Neural cell (in vitro differentiated cells): ENCODE measurements around the gene CENPW. TPM values are rescaled to one million over a fixed set of nuclear protein-coding genes. Genes with fewer than 3 reads are reported as not detected.

Experiments used
- H2AFZ ChIP-seq: fragments of 200-600, 300-800 bp; sonication (generic), shearing (Covaris generic); 2 replicates; pipeline ENCODE4 v1.6.0; 2014; ENCODE audit warnings: low read depth, mild to moderate bottlenecking, antibody characterized with exemption, low read length, moderate library complexity
- H3F3A ChIP-seq: fragments of 200-600 bp; shearing (Covaris generic); 2 replicates; pipeline ENCODE4 v1.6.1; 2016; ENCODE audit warnings: mild to moderate bottlenecking, moderate library complexity, mixed read lengths, antibody characterized with exemption, low read length; ENCODE audit not compliant: insufficient read depth, poor library complexity, severe bottlenecking
- H3K27ac ChIP-seq: fragments of 200-600, 300-800 bp; sonication (generic), shearing (Covaris generic); 2 replicates; pipeline ENCODE4 v1.5.1; 2014; ENCODE audit warnings: mild to moderate bottlenecking, low read length, moderate library complexity
- H3K27me3 ChIP-seq: fragments of 300-800, 200-600 bp; sonication (generic), shearing (Covaris generic); 2 replicates; pipeline ENCODE4 v1.6.0; 2014; ENCODE audit warnings: mild to moderate bottlenecking, low read depth, low read length, moderate library complexity; ENCODE audit not compliant: insufficient read depth
- H3K36me3 ChIP-seq: fragments of 300-800, 200-600 bp; sonication (generic), shearing (Covaris generic); 2 replicates; pipeline ENCODE4 v1.5.1; 2014; ENCODE audit warnings: mild to moderate bottlenecking, antibody characterized with exemption, low read length, moderate library complexity; ENCODE audit not compliant: insufficient read depth
- H3K4me2 ChIP-seq: fragments of 300-800, 200-600 bp; sonication (generic), shearing (Covaris generic); 2 replicates; pipeline ENCODE4 v1.6.0; 2014; ENCODE audit warnings: mild to moderate bottlenecking, low read length
- H3K4me3 ChIP-seq: fragments of 300-800, 200-600 bp; sonication (generic), shearing (Covaris generic); 2 replicates; pipeline ENCODE4 v1.5.1; 2014; ENCODE audit warnings: mild to moderate bottlenecking, low read length, moderate library complexity
- H3K79me2 ChIP-seq: fragments of 200-600 bp; shearing (Covaris generic); replicated peaks from 2 replicates; pipeline ENCODE4 v1.6.0; 2014; ENCODE audit warnings: mild to moderate bottlenecking, low read length, moderate library complexity; ENCODE audit not compliant: insufficient read depth
- H3K9ac ChIP-seq: fragments of 300-800, 200-600 bp; sonication (generic), shearing (Covaris generic); 2 replicates; pipeline ENCODE4 v1.6.1; 2016; ENCODE audit warnings: mild to moderate bottlenecking, low read length, mixed read lengths
- H3K9me2 ChIP-seq: fragments of 200-600 bp; shearing (Covaris generic); 2 replicates; pipeline ENCODE4 v1.6.1; 2016; ENCODE audit warnings: mild to moderate bottlenecking, low read length, mixed read lengths; ENCODE audit not compliant: insufficient read depth
- H3K9me3 ChIP-seq: fragments of 200-600, 300-800 bp; sonication (generic), shearing (Covaris generic); 2 replicates; pipeline ENCODE4 v1.6.1; 2016; ENCODE audit warnings: mild to moderate bottlenecking, mixed run types, low read length, moderate library complexity, mixed read lengths
- H4K20me1 ChIP-seq: fragments of 200-600 bp; shearing (Covaris generic); 2 replicates; pipeline ENCODE4 v1.6.1; 2016; ENCODE audit warnings: mild to moderate bottlenecking, mixed run types; ENCODE audit not compliant: insufficient read depth
- CTCF ChIP-seq: fragments of 450-650 bp; IDR thresholded peaks from 2 replicates; pipeline ENCODE4 v1.5.1; 2014; ENCODE audit warnings: antibody characterized with exemption, mild to moderate bottlenecking, moderate library complexity; ENCODE audit not compliant: poor library complexity, severe bottlenecking
- EP300 ChIP-seq: fragments of 450-650 bp; conservative IDR thresholded peaks from 2 replicates; pipeline ENCODE4 v1.6.1; 2014; ENCODE audit warnings: antibody characterized with exemption, mild to moderate bottlenecking, moderate library complexity; ENCODE audit not compliant: poor library complexity, severe bottlenecking
- MXI1 ChIP-seq: fragments of 450-650 bp; conservative IDR thresholded peaks from 2 replicates; pipeline ENCODE4 v1.6.1; 2014; ENCODE audit warnings: antibody characterized with exemption, mild to moderate bottlenecking; ENCODE audit not compliant: poor library complexity, severe bottlenecking
- POLR2AphosphoS5 ChIP-seq: IDR thresholded peaks from 2 replicates; pipeline ENCODE4 v1.6.1; 2012
- RAD21 ChIP-seq: fragments of 450-650 bp; conservative IDR thresholded peaks from 2 replicates; pipeline ENCODE4 v1.6.1; 2014; ENCODE audit warnings: antibody characterized with exemption, mild to moderate bottlenecking, moderate library complexity
- REST ChIP-seq: IDR thresholded peaks from 2 replicates; pipeline ENCODE4 v1.6.1; 2012; ENCODE audit warnings: borderline replicate concordance
- TAF1 ChIP-seq: IDR thresholded peaks from 2 replicates; pipeline ENCODE4 v1.6.1; 2012; ENCODE audit warnings: low read depth
- polyA plus RNA-seq: library from polyadenylated mRNA; depleted of rRNA; stranded (reverse); fragments of >200 nt; gene quantifications from 2 replicates; pipeline ENCODE4 v1.2.3, GENCODE V29; 2014

Gene CENPW
- polyA plus RNA-seq, 1 donor from 2014 or later = 1.3 TPM

- no peaks in the 10 kb centered on the region for H3K9me3 ChIP-seq
- H3K4me2 ChIP-seq = no peak overlapping the region
- no peaks in the 10 kb centered on the region for H3K9me2 ChIP-seq
- no peak overlapping the region for H3K27ac ChIP-seq
- no peak overlapping the region for H2AFZ ChIP-seq
- H3K9ac ChIP-seq = no peak overlapping the region
- peaks cover 5% of the 10 kb centered on the region for H3K79me2 ChIP-seq
- no peaks in the 10 kb centered on the region for H3K36me3 ChIP-seq
- no peaks in the 10 kb centered on the region for H4K20me1 ChIP-seq
- no peak overlapping the region for H3K4me3 ChIP-seq
- H3F3A ChIP-seq = no peaks in the 10 kb centered on the region
- H3K27me3 ChIP-seq = no peaks in the 10 kb centered on the region
- TF ChIP-seq POLR2AphosphoS5 = no peak
- no peak for TF ChIP-seq EP300
- TF ChIP-seq REST = no peak
- no peak for TF ChIP-seq RAD21
- no peak for TF ChIP-seq TAF1
- TF ChIP-seq MXI1 = no peak
- TF ChIP-seq CTCF = no peak
These were observed 2.6 kb upstream of the CENPW start for GRCh38 chr6:126337323-126337722.

- Histone ChIP-seq H3K9ac (no peak overlapping the region), H2AFZ (no peak overlapping the region)
These were observed 1.2 kb downstream of the CENPW start for GRCh38 chr6:126341126-126341525.

More at GRCh38 chr6:126341126-126341525, 1.2 kb downstream of the CENPW start:
- Histone ChIP-seq H3K9me2 (no peaks in the 10 kb centered on the region), H3K27ac (no peak overlapping the region), H3F3A (no peaks in the 10 kb centered on the region), H3K79me2 (peaks cover 5% of the 10 kb centered on the region), H3K4me3 (peak overlapping the region; percentile 70), H4K20me1 (no peaks in the 10 kb centered on the region), H3K27me3 (no peaks in the 10 kb centered on the region), H3K9me3 (no peaks in the 10 kb centered on the region), H3K4me2 (peak overlapping the region; percentile 80), H3K36me3 (no peaks in the 10 kb centered on the region)
- TF ChIP-seq REST (no peak), EP300 (no peak)
